ENCODE data around the gene KLHL2.
"Not testable (repeated sequence)": the region's sequence is repeated elsewhere in the genome, so short reads cannot be mapped to it uniquely, and the experiment has no call there.

GRCh38 chr4:165269931-165270330 is 62.6 kb downstream of the KLHL2 start:
- TF ChIP-seq RAD51 (IDR thresholded peaks at IDR 0.05; ENCODE audit: borderline replicate concordance); TMF1 (CRISPR knock-in tag; IDR thresholded peaks at IDR 0.05; ENCODE audit: low read depth); SRF (IDR thresholded peaks at IDR 0.05; ENCODE audit: low read depth, low read length); TCF7L2 (IDR thresholded peaks at IDR 0.05; ENCODE audit: low read depth, low read length): not testable (repeated sequence)
